ENCODE measurements around the gene CLDN16.

CLDN16 gene

DNA sequence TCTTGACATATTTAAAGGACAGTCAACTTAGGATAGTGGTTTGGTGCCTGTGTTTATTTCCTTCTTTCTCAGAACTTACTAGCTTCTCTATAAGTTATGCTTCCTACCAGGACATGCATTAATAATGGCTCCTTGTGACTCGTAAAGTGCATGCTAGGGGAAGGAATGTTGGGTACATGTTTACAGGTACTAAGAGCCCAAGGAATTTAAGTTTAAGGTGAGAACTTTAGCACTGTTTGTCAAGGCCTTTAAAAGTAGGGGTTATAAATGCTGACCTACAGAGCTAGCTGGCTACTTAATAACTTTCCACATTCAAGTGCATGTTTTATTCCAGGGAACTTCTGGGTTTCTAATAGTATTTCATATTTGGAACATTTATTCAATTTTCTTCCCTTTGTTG is 61.8 kb downstream of the CLDN16 start, which contains the start of gene TMEM207:
Gene TMEM207, minus strand, starts transcription at position 101 of the 400 bp plus-strand sequence. Its CDS starts 92 bp downstream, at position 9.
- H3K4me3 ChIP-seq (ENCODE audit: low read depth, low read length), result no peak within 1 kb of the TSS
- DNase-seq (ENCODE audit: low read depth), result no peak
- TF ChIP-seq, protein P1, sequence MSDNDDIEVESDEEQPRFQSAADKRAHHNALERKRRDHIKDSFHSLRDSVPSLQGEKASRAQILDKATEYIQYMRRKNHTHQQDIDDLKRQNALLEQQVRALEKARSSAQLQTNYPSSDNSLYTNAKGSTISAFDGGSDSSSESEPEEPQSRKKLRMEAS (IDR thresholded peaks at IDR 0.05; ENCODE audit: low read depth, low read length), result no peak
- TF ChIP-seq, protein P2, sequence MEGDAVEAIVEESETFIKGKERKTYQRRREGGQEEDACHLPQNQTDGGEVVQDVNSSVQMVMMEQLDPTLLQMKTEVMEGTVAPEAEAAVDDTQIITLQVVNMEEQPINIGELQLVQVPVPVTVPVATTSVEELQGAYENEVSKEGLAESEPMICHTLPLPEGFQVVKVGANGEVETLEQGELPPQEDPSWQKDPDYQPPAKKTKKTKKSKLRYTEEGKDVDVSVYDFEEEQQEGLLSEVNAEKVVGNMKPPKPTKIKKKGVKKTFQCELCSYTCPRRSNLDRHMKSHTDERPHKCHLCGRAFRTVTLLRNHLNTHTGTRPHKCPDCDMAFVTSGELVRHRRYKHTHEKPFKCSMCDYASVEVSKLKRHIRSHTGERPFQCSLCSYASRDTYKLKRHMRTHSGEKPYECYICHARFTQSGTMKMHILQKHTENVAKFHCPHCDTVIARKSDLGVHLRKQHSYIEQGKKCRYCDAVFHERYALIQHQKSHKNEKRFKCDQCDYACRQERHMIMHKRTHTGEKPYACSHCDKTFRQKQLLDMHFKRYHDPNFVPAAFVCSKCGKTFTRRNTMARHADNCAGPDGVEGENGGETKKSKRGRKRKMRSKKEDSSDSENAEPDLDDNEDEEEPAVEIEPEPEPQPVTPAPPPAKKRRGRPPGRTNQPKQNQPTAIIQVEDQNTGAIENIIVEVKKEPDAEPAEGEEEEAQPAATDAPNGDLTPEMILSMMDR (IDR thresholded peaks at IDR 0.05; ENCODE audit: low read depth, low read length), result no peak
- TF ChIP-seq MYC (IDR thresholded peaks at IDR 0.05; ENCODE audit: low read depth, low read length), result no peak
- no peak for TF ChIP-seq POLR2A (IDR thresholded peaks at IDR 0.05; ENCODE audit: extremely low read depth, insufficient read length)

DNA sequence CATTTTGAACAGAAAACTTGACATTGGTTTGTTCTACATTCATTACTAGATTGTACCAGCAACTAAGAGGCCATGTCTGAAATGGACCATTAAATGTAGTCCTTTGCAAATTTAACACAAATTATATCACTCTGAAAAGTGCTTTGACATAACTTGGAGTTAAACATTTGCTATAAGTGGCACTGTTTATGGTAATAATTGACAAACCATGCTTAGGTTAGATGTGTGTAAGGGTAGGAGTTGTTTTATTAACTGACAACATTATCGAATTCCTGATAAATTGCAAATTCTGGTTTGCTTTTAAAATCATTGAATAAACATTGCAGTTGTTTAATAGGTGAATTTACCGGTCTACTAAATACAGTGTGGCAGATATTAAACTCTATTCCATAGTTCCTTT is 67.9 kb downstream of the CLDN16 start:
- H3K4me3 ChIP-seq (ENCODE audit: low read depth, low read length), result no peak overlapping the region
- DNase-seq (ENCODE audit: low read depth), result no peak
- TF ChIP-seq MYC (IDR thresholded peaks at IDR 0.05; ENCODE audit: low read depth, low read length) (no peak), POLR2A (IDR thresholded peaks at IDR 0.05; ENCODE audit: extremely low read depth, insufficient read length) (no peak)
- TF ChIP-seq, protein P1 (IDR thresholded peaks at IDR 0.05; ENCODE audit: low read depth, low read length), result no peak
- TF ChIP-seq, protein P2 (IDR thresholded peaks at IDR 0.05; ENCODE audit: low read depth, low read length), result no peak

DNA sequence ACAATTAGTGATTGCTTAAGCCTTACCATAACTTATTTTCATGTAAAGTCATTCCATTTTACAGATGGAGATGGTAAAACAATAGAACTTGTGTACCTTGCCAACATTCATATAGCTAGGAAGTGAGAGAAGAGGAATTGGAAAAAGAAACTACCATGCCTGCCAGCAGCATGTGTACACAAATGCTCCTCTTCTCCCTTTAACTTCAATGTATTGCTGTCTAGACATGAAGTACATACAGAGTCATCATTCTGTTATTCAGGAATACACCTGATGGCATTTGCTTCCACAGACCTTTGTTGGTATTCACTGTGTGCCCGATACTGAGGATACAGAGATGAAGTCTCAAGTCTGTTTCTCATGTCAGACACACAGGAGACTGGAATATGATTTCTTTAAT is 68.8 kb downstream of the CLDN16 start:
- TF ChIP-seq MYC (IDR thresholded peaks at IDR 0.05; ENCODE audit: low read depth, low read length), result no peak
- TF ChIP-seq, protein P1 (IDR thresholded peaks at IDR 0.05; ENCODE audit: low read depth, low read length), result no peak
- TF ChIP-seq, protein P2 (IDR thresholded peaks at IDR 0.05; ENCODE audit: low read depth, low read length), result no peak
- no peak for TF ChIP-seq POLR2A (IDR thresholded peaks at IDR 0.05; ENCODE audit: extremely low read depth, insufficient read length)
- no peak overlapping the region for H3K4me3 ChIP-seq (ENCODE audit: low read depth, low read length)
- no peak for DNase-seq (ENCODE audit: low read depth)

DNA sequence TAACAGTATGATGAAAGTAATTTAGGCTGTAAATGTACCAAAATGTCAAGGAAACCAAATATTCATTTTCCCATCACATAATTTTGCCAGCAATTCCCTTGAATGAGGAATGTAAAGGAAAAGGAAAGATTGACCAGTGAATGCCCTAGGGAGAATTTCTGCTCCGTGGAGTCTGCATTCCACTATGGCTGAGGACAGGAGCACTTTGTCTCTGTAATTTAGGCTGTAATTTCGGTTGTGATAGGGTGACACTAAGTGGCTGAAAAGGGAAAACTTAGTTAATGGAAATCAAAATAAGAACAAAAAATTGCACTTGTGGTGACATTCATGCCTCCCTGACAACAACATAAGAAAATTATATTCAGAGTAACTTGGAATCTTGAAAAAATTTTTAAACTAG is 70.1 kb downstream of the CLDN16 start:
- peak; percentile 16 for DNase-seq (ENCODE audit: low read depth)
- TF ChIP-seq, protein P2 (IDR thresholded peaks at IDR 0.05; ENCODE audit: low read depth, low read length), result no peak
- TF ChIP-seq MYC (IDR thresholded peaks at IDR 0.05; ENCODE audit: low read depth, low read length) (no peak), POLR2A (IDR thresholded peaks at IDR 0.05; ENCODE audit: extremely low read depth, insufficient read length) (no peak)
- TF ChIP-seq, protein P1 (IDR thresholded peaks at IDR 0.05; ENCODE audit: low read depth, low read length), result no peak
- no peak overlapping the region for H3K4me3 ChIP-seq (ENCODE audit: low read depth, low read length)

Measured in NB4 (cell line).